ENCODE results near the gene STYK1.

- TF ChIP-seq CTCF (IDR thresholded peaks at IDR 0.05) (no peak), POLR2AphosphoS5 (IDR thresholded peaks at IDR 0.05) (no peak)
These were observed 28.0 kb upstream of the STYK1 start for GRCh38 chr12:10701843-10702242.
